IMR-90 (cell line): Measurements from ENCODE around the gene HOXB1. TPM values are rescaled to one million over a fixed set of nuclear protein-coding genes. Genes with fewer than 3 reads are reported as not detected.

Experiments
- ATAC-seq: fragments of 200-7000 bp; cut with Tn5 transposase; 2 replicates; pipeline ENCODE4 v1.9.1; 2020; ENCODE audit warnings: low read depth, mild to moderate bottlenecking, moderate library complexity
- BruUV-seq: library from RNA; stranded (reverse); fragments of 400-500 nt; replicated peaks from 2 replicates; lab custom pipeline; 2021; lab: Mats Ljungman, UMichigan
- CTCF ChIA-PET: fragments of 300-600 bp; formaldehyde crosslinking; extraction: SDS; loops from one replicate; lab custom pipeline; 2021; ENCODE audit warnings: antibody characterized with exemption; lab: Yijun Ruan, JAX
- POLR2A ChIA-PET: fragments of 300-600 bp; sonication (Branson Sonifier 250); formaldehyde crosslinking; loops from one replicate; lab custom pipeline; 2022; ENCODE audit warnings: antibody characterized with exemption; ENCODE audit not compliant: unreplicated experiment; lab: Charles Lee
- DNase-seq: peaks from one replicate; pipeline ENCODE4 v3.0.0; 2013
- H2AFZ ChIP-seq: replicated peaks from 2 replicates; pipeline ENCODE3; 2013; ENCODE audit warnings: low read length, mild to moderate bottlenecking; ENCODE audit not compliant: poor library complexity
- H2AK5ac ChIP-seq: 2 replicates; pipeline ENCODE4 v1.6.1; 2013; ENCODE audit warnings: low read depth, low read length, inconsistent platforms
- H2AK9ac ChIP-seq: replicated peaks from 2 replicates; pipeline ENCODE3; 2013; ENCODE audit warnings: mild to moderate bottlenecking, low read depth, low read length, moderate library complexity; ENCODE audit not compliant: poor library complexity
- H2BK120ac ChIP-seq: 2 replicates; pipeline ENCODE4 v1.6.1; 2013; ENCODE audit warnings: low read depth, low read length, inconsistent platforms
- H2BK15ac ChIP-seq: 3 replicates; pipeline ENCODE4 v1.6.1; 2013; ENCODE audit warnings: low read depth, low read length, inconsistent platforms
- H2BK20ac ChIP-seq: 2 replicates; pipeline ENCODE4 v1.6.1; 2013; ENCODE audit warnings: low read depth, mild to moderate bottlenecking, inconsistent platforms, low read length, moderate library complexity
- H2BK5ac ChIP-seq: 2 replicates; pipeline ENCODE4 v1.6.1; 2013; ENCODE audit warnings: mild to moderate bottlenecking, low read depth, low read length, inconsistent platforms; ENCODE audit not compliant: poor library complexity, severe bottlenecking
- H3K14ac ChIP-seq: replicated peaks from 2 replicates; pipeline ENCODE4 v1.6.1; 2013; ENCODE audit warnings: low read depth, low read length, inconsistent platforms
- H3K18ac ChIP-seq: 2 replicates; pipeline ENCODE4 v1.6.1; 2013; ENCODE audit warnings: low read depth, low read length, control low read depth
- H3K23ac ChIP-seq: 2 replicates; pipeline ENCODE4 v1.6.1; 2013; ENCODE audit warnings: low read depth, low read length, inconsistent platforms
- H3K27ac ChIP-seq: 2 replicates; pipeline ENCODE4 v1.5.1; 2013; ENCODE audit warnings: mild to moderate bottlenecking, control low read depth, low read length; ENCODE audit not compliant: insufficient read depth
- H3K27me3 ChIP-seq: 2 replicates; pipeline ENCODE4 v1.6.1; 2013; ENCODE audit warnings: low read length; ENCODE audit not compliant: control insufficient read depth, insufficient read depth
- H3K36me3 ChIP-seq: 2 replicates; pipeline ENCODE4 v1.6.1; 2013; ENCODE audit warnings: low read length, mixed read lengths; ENCODE audit not compliant: control insufficient read depth, insufficient read depth
- H3K4ac ChIP-seq: 2 replicates; pipeline ENCODE4 v1.6.1; 2013; ENCODE audit warnings: low read depth, low read length, inconsistent platforms
- H3K4me1 ChIP-seq: 2 replicates; pipeline ENCODE4 v1.6.1; 2013; ENCODE audit warnings: low read length, mixed read lengths; ENCODE audit not compliant: control insufficient read depth, insufficient read depth
- H3K4me2 ChIP-seq: 2 replicates; pipeline ENCODE4 v1.6.1; 2013; ENCODE audit warnings: low read depth, mild to moderate bottlenecking, control low read depth, low read length, moderate library complexity
- H3K4me3 ChIP-seq: 2 replicates; pipeline ENCODE4 v1.5.1; 2013; ENCODE audit warnings: low read depth, mild to moderate bottlenecking, control low read depth, low read length, moderate library complexity; ENCODE audit not compliant: insufficient read depth
- H3K56ac ChIP-seq: 2 replicates; pipeline ENCODE4 v1.6.1; 2013; ENCODE audit warnings: low read length, inconsistent platforms; ENCODE audit not compliant: insufficient read depth; ENCODE audit errors: extremely low read depth
- H3K79me1 ChIP-seq, 2 experiments: 2 replicates each; pipeline ENCODE4 v1.6.1; 2013; ENCODE audit warnings: low read length in 2 of 2, inconsistent platforms in 1 of 2, low read depth in 1 of 2
- H3K9ac ChIP-seq: 2 replicates; pipeline ENCODE4 v1.6.1; 2013; ENCODE audit warnings: low read depth, low read length, control low read depth
- H3K9me1 ChIP-seq: 2 replicates; pipeline ENCODE4 v1.6.1; 2013; ENCODE audit warnings: low read length, inconsistent platforms; ENCODE audit not compliant: insufficient read depth
- H3K9me3 ChIP-seq: 2 replicates; pipeline ENCODE4 v1.6.1; 2013; ENCODE audit warnings: low read length; ENCODE audit not compliant: control insufficient read depth, insufficient read depth
- H4K20me1 ChIP-seq: 2 replicates; pipeline ENCODE4 v1.6.1; 2013; ENCODE audit warnings: low read length, inconsistent platforms; ENCODE audit not compliant: insufficient read depth
- H4K5ac ChIP-seq: 2 replicates; pipeline ENCODE4 v1.6.1; 2013; ENCODE audit warnings: mild to moderate bottlenecking, low read depth, low read length, control low read depth
- H4K8ac ChIP-seq, 2 experiments: 2 replicates each; pipeline ENCODE4 v1.6.1; 2013; ENCODE audit warnings: low read depth in 2 of 2, low read length in 2 of 2, control low read depth in 1 of 2, inconsistent platforms in 1 of 2
- H4K91ac ChIP-seq: 2 replicates; pipeline ENCODE4 v1.6.1; 2013; ENCODE audit warnings: low read depth, low read length, inconsistent platforms; ENCODE audit not compliant: insufficient read depth
- CEBPB ChIP-seq: IDR thresholded peaks from 2 replicates; pipeline ENCODE4 v1.6.1; 2012; ENCODE audit warnings: low read depth, low read length, improper control_type of control experiment
- CHD1 ChIP-seq: IDR thresholded peaks from 2 replicates; pipeline ENCODE4 v1.6.1; 2012; ENCODE audit warnings: low read depth, low read length, improper control_type of control experiment
- FOS ChIP-seq: fragments of 150-350 bp; IDR thresholded peaks from 2 replicates; pipeline ENCODE4 v1.6.1; 2016; ENCODE audit warnings: low read depth, low read length
- MAFK ChIP-seq: IDR thresholded peaks from 2 replicates; pipeline ENCODE4 v1.6.1; 2012; ENCODE audit warnings: low read depth, low read length, improper control_type of control experiment
- NFE2L2 ChIP-seq: fragments of 150-350 bp; IDR thresholded peaks from 2 replicates; pipeline ENCODE4 v1.6.1; 2016; ENCODE audit warnings: low read depth, mild to moderate bottlenecking, low read length
- POLR2A ChIP-seq: IDR thresholded peaks from 2 replicates; pipeline ENCODE4 v1.6.1; 2012; ENCODE audit warnings: mild to moderate bottlenecking, low read depth, low read length
- RAD21 ChIP-seq: IDR thresholded peaks from 2 replicates; pipeline ENCODE4 v1.6.1; 2012; ENCODE audit warnings: low read length, improper control_type of control experiment
- RCOR1 ChIP-seq: IDR thresholded peaks from 2 replicates; pipeline ENCODE4 v1.6.1; 2012; ENCODE audit warnings: mild to moderate bottlenecking, low read length, improper control_type of control experiment; ENCODE audit not compliant: insufficient replicate concordance
- RFX5 ChIP-seq: IDR thresholded peaks from 2 replicates; pipeline ENCODE4 v1.8.0; 2012; ENCODE audit warnings: low read depth, mild to moderate bottlenecking, low read length, moderate library complexity
- WGBS, 2 experiments: methylation state at CpG; one replicate each; pipeline versions ENCODE4 v1.1.5 to v1.1.7; 2013; ENCODE audit warnings: missing lambda C conversion rate in 2 of 2; ENCODE audit not compliant: insufficient read length in 1 of 2; ENCODE audit errors: extremely low coverage in 2 of 2; 5-methylcytosine and 5-hydroxymethylcytosine counted together
- dilution Hi-C: fragments of 300-500 bp; cut with HindIII; formaldehyde crosslinking; loops from one replicate; pipeline ENCODE4 v1.14.3; 2018; ENCODE audit warnings: low sequenced_read_pairs; ENCODE audit not compliant: unreplicated experiment
- in situ Hi-C: fragments of 300-500 bp; cut with MboI; formaldehyde crosslinking; loops from 3 replicates; pipeline ENCODE4 v1.14.3; 2019; ENCODE audit warnings: low sequenced_read_pairs, inconsistent platforms, mixed read lengths
- intact Hi-C: fragments of 100-400 bp; cut with micrococcal nuclease; formaldehyde crosslinking; loops from 2 replicates; pipeline ENCODE4 v1.10.0; 2022
- polyA plus RNA-seq, 3 experiments: library from polyadenylated mRNA; depleted of rRNA; stranded (reverse); fragments of >200 nt; gene quantifications; 2 replicates each; pipeline ENCODE4 v1.2.3, GENCODE V29; 2012; ENCODE audit warnings: low replicate concordance in 1 of 3
- total RNA-seq: library from RNA; depleted of rRNA; stranded (reverse); fragments of >200 nt; gene quantifications from 2 replicates; pipeline ENCODE4 v1.2.3, GENCODE V29; 2012

HOXB1 gene
- total and polyA plus RNA-seq, 2 of the 4 experiments (the other 2 are of a cell fraction) = not detected

GRCh38 chr17:48487221-48487620, 43.6 kb downstream of the HOXB1 start:
- no peak overlapping the region for H3K27ac ChIP-seq
- peak overlapping the region; percentile 84; the same call in 1 of the 2 replicates for H2AK5ac ChIP-seq
- POLR2A ChIA-PET = interaction anchor here (0.6 kb wide), 1 partner anchor 182 kb away, joined by 3 read pairs; no protein-coding TSS in a partner anchor
- peak overlapping the region; percentile 79; the same call in 2 of the 3 replicates for H2BK15ac ChIP-seq
- peak overlapping the region; percentile 50; the same call in 1 of the 2 replicates for H2BK20ac ChIP-seq
- intact Hi-C loops (no loop called here), in situ Hi-C loops (no loop called here), dilution Hi-C loops (no loop called here)
- no peak for DNase-seq
- H3K23ac ChIP-seq = peak overlapping the region; percentile 69
- peak overlapping the region in 1 of 2 experiments; percentile 69; a peak in 2 of 4 replicates for H4K8ac ChIP-seq
- peaks cover 23% of the 10 kb centered on the region for H3K4me1 ChIP-seq
- no peak overlapping the region for H2AFZ ChIP-seq
- H2BK5ac ChIP-seq = peak overlapping the region; percentile 31
- H3K4ac ChIP-seq = peak overlapping the region; percentile 76
- peaks cover 8% of the 10 kb centered on the region; the same call in 1 of the 2 replicates for H4K20me1 ChIP-seq
- H3K9ac ChIP-seq = no peak overlapping the region
- BruUV-seq = no TSS peak
- WGBS, 2 experiments = no CpG with 5 or more reads among the region's 2 CpGs
- CTCF ChIA-PET = interaction anchor here (0.6 to 1.2 kb wide), 5 partner anchors 13 to 106 kb away, joined by 3 to 5 read pairs (median 4); partner anchors contain the start of gene HOXB5
- no peaks in the 10 kb centered on the region for H3K9me3 ChIP-seq
- no peaks in the 10 kb centered on the region for H3K36me3 ChIP-seq
- peak overlapping the region; percentile 61 for H3K14ac ChIP-seq
- no peak overlapping the region for H3K4me2 ChIP-seq
- H4K91ac ChIP-seq = peak overlapping the region; percentile 82
- H2BK120ac ChIP-seq = peak overlapping the region; percentile 70
- H3K27me3 ChIP-seq = no peaks in the 10 kb centered on the region
- no peak overlapping the region for H3K56ac ChIP-seq
- ATAC-seq = no peak
- no peak overlapping the region; the same call in 1 of the 2 replicates for H4K5ac ChIP-seq
- peak overlapping the region; percentile 81 for H2AK9ac ChIP-seq
- H3K4me3 ChIP-seq = no peak overlapping the region
- TF ChIP-seq FOS (no peak), CHD1 (no peak), RCOR1 (no peak), MAFK (no peak), RAD21 (no peak), RFX5 (no peak), NFE2L2 (no peak), POLR2A (no peak), CEBPB (no peak)
- H3K18ac ChIP-seq = peak overlapping the region; percentile 61; the same call in 1 of the 2 replicates
- peaks cover 0 to 27% of the 10 kb centered on the region in 2 experiments; a peak in 3 of 4 replicates for H3K79me1 ChIP-seq
- peaks cover 18% of the 10 kb centered on the region for H3K9me1 ChIP-seq
